ENCODE results near the gene LRPAP1. TPM values are rescaled to one million over a fixed set of nuclear protein-coding genes. Genes with fewer than 3 reads are reported as not detected.

Gene LRPAP1
- total RNA-seq, 1 donor from 2014 or later = 147 TPM

DNA sequence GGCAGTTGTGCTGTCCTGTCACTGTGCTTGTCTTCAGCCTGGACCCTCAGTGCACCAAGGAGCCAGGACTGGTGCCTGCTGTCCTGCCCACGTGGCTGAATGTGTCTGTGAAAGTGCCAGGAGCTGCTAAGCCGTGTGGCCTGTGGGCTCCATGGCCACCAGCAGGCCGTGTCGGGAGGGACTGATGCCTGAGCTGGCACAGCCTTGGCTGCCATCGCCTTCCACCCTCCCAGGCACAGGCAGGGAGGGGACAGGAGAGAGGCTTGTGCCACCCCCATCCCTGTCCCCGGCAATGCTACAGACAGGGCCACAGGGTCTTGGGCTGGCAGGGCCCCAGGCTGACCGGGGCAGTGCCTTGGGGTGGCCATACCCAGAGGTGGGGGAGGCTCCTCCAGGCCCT is 44.4 kb downstream of the LRPAP1 start:
- Histone ChIP-seq H3K27me3 (ENCODE audit: control insufficient read depth, insufficient read depth, low read length) (peaks cover 13% of the 10 kb centered on the region), H3K4me3 (ENCODE audit: low read depth, low read length) (no peak overlapping the region), H3K36me3 (ENCODE audit: control insufficient read depth, insufficient read depth, low read length) (no peaks in the 10 kb centered on the region)
- TF ChIP-seq, protein P1, sequence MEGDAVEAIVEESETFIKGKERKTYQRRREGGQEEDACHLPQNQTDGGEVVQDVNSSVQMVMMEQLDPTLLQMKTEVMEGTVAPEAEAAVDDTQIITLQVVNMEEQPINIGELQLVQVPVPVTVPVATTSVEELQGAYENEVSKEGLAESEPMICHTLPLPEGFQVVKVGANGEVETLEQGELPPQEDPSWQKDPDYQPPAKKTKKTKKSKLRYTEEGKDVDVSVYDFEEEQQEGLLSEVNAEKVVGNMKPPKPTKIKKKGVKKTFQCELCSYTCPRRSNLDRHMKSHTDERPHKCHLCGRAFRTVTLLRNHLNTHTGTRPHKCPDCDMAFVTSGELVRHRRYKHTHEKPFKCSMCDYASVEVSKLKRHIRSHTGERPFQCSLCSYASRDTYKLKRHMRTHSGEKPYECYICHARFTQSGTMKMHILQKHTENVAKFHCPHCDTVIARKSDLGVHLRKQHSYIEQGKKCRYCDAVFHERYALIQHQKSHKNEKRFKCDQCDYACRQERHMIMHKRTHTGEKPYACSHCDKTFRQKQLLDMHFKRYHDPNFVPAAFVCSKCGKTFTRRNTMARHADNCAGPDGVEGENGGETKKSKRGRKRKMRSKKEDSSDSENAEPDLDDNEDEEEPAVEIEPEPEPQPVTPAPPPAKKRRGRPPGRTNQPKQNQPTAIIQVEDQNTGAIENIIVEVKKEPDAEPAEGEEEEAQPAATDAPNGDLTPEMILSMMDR (IDR thresholded peaks at IDR 0.05; ENCODE audit: insufficient read depth, low read length, poor library complexity, severe bottlenecking) = no peak
- DNase-seq (ENCODE audit: low read depth) = no peak

DNA sequence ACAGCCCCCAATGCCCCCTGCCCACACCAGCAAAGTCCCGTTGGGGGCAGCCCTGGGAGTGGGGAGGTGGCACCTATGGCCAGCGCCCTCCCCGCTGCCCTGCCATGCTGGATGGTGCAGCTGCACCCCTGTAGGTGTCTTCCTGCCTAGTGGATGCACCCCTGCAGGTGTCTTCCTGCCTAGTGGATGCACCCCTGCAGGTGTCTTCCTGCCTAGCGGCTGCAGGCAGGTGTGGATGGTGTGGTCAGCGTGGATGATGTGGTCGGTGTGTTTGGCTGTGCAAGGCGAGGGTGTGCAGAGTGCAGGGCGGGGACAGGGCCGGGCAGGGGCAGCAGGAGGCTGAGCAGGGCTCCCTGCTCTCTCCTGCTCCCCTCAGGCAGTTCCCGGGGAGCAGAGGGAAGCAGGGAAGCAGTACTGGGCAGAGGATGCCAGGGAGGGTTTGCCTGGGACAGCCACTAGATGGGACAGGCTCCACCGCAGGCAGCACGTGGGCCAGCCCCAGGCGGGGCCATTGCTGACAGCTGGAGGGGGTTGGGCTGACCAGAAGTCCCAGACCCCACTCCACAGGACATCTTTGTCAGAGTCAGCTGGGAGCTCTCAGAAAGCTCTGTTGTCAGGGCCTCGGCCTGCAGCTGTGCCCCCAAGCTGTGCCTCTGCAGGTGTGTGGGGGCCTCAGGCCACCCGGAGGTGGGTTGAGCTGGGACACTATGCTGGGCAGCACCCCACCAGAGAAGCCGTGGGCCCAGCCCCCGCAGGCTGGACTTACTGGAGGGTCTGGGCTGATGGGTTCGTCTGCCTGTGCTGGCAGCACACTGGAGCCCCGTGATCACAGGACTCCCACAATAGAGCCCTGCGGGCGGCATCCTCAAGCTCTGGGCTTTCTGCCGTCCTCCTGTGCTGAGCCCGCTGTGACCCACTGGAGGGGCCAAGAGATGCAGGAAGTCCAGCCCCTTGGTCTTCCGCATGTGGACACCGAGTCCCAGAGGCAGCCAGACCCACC is 45.4 kb downstream of the LRPAP1 start:
- no peak for DNase-seq (ENCODE audit: low read depth)
- H3K4me3 ChIP-seq (ENCODE audit: low read depth, low read length) = no peak overlapping the region
- peaks cover 8% of the 10 kb centered on the region for H3K27me3 ChIP-seq (ENCODE audit: control insufficient read depth, insufficient read depth, low read length)
- TF ChIP-seq, protein P1 (IDR thresholded peaks at IDR 0.05; ENCODE audit: insufficient read depth, low read length, poor library complexity, severe bottlenecking) = no peak
- H3K36me3 ChIP-seq (ENCODE audit: control insufficient read depth, insufficient read depth, low read length) = no peaks in the 10 kb centered on the region

DNA sequence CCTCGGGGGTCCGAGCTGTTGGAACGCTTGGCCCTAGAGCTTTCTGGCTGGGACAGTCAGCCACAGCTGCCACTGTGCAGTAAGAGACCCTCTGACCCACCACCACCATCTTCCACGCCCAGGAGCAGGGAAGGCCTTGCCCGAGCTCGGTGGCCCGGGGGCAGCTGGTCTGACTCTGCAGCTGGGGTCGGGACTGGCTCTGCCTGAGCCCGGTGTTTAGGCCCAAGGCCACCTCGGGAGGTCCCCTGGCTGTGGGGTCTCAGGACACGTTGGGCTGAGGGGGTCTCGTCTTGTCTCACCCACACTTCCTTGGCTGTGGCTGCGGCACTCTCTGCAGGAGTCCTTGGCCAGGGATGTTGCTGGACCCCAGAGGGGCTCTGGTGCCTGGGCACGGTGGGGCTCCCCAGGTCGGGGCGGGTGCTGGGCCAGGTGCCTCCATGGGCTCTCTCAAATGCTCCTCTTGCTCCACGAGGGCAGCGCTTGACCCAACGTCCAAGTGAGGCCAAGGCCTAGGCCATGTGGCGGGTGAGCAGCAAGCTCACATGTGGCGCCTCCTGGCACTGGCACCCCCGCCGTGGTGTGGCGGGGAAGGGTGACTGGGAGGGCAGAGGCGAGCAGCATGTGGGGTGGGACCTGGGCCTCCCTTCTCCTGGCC is 46.2 kb downstream of the LRPAP1 start:
- no peak for DNase-seq (ENCODE audit: low read depth)
- Histone ChIP-seq H3K27me3 (ENCODE audit: control insufficient read depth, insufficient read depth, low read length) (peaks cover 5% of the 10 kb centered on the region), H3K36me3 (ENCODE audit: control insufficient read depth, insufficient read depth, low read length) (no peaks in the 10 kb centered on the region), H3K4me3 (ENCODE audit: low read depth, low read length) (no peak overlapping the region)
- TF ChIP-seq, protein P1 (IDR thresholded peaks at IDR 0.05; ENCODE audit: insufficient read depth, low read length, poor library complexity, severe bottlenecking) = no peak

DNA sequence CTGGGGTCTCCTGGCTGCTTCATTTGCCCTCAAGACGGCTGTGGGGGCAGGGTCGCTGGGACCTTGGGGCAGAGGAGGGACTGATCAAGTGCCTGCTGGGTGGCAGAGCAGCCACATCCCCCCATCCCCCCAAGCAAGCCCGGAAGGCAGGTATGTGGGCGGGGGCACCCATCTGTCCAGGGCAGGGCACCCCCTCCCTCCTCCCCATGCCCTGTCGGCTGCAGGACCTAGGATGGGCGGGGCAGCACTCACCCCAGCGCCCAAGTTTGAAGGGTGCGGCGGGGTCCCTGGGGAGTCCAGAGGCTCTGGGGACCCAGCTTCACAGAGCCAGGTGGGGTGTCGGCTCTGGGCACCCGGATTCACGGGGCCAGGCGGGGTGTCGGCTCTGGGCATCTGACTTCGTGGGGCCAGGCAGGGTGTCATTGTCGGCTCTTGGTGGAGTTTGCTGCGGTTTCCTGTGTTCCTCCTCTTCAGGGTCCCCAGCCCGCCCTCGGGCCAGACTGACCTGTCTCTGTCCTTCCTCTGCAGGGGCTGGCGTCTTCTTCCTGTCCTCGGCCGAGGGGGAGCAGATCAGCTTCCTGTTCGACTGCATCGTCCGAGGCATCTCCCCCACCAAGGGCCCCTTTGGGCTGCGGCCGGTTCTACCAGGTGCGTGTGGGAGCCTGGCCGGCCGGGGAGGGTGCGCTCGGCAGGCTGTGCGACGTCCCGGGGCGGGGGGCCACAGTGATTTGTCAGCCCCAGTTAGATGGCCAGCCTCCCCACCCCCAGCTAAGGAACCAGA is 47.0 kb downstream of the LRPAP1 start:
- no peak for DNase-seq (ENCODE audit: low read depth)
- peaks cover 5% of the 10 kb centered on the region for H3K27me3 ChIP-seq (ENCODE audit: control insufficient read depth, insufficient read depth, low read length)
- TF ChIP-seq, protein P1 (IDR thresholded peaks at IDR 0.05; ENCODE audit: insufficient read depth, low read length, poor library complexity, severe bottlenecking) = no peak
- peak overlapping the region; percentile 16 for H3K4me3 ChIP-seq (ENCODE audit: low read depth, low read length)
- H3K36me3 ChIP-seq (ENCODE audit: control insufficient read depth, insufficient read depth, low read length) = no peaks in the 10 kb centered on the region

DNA sequence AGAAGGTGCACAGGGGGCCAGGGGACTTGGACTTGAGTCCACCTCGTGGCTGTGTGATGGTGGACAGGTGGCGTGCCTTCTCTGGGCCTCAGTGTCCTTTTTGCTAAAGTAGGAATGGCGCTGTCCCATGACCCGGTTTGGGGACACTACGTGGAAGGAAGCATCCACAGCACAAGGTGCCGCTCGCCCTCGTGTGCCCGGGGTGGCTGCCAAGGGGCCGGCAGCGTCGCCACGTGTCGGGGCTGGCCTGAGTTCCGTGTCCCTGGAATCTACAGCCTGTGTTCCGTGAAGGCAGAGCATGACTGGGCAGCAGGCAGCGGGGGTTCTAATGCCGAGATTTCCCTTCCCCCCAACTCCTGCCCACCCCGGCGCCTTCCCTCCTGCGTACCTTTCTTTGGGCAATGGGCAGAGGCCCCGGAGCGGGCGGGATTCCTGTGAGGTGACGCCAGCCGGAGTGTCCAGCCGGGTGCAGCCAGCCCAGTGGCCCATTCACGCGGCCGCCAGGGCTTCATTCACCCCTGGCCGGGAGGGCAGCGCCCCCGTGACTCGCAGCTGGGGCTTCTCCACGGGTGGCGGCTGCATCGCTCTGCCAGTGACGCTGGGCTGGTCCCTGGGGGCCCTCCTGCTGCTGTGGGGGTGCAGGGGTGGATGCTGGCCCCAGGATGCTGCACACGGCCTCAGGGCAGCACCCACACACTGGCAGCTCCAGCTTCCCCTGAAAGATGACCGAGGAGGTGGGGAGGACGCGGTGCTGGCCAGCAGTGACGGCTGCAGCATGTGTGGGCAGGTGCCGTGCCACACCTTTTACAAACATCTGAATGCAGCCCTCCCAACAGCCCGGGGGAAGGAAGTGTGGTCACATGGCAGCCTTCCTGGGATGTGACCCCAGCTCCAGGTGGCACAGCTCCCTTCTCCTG is 47.9 kb downstream of the LRPAP1 start:
- DNase-seq (ENCODE audit: low read depth) = peak; percentile 43

More for the DNA sequence above, 47.9 kb downstream of the LRPAP1 start:
- TF ChIP-seq, protein P1 (IDR thresholded peaks at IDR 0.05; ENCODE audit: insufficient read depth, low read length, poor library complexity, severe bottlenecking) = no peak
- Histone ChIP-seq H3K27me3 (ENCODE audit: control insufficient read depth, insufficient read depth, low read length) (peaks cover 5% of the 10 kb centered on the region), H3K4me3 (ENCODE audit: low read depth, low read length) (no peak overlapping the region), H3K36me3 (ENCODE audit: control insufficient read depth, insufficient read depth, low read length) (no peaks in the 10 kb centered on the region)
